GM03348 (cell line): ENCODE results near the gene RPL38.

Source experiments
- DNase-seq: peaks from one replicate; pipeline ENCODE4 v3.0.0; 2012; ENCODE audit warnings: low spot score

RPL38 gene

DNA sequence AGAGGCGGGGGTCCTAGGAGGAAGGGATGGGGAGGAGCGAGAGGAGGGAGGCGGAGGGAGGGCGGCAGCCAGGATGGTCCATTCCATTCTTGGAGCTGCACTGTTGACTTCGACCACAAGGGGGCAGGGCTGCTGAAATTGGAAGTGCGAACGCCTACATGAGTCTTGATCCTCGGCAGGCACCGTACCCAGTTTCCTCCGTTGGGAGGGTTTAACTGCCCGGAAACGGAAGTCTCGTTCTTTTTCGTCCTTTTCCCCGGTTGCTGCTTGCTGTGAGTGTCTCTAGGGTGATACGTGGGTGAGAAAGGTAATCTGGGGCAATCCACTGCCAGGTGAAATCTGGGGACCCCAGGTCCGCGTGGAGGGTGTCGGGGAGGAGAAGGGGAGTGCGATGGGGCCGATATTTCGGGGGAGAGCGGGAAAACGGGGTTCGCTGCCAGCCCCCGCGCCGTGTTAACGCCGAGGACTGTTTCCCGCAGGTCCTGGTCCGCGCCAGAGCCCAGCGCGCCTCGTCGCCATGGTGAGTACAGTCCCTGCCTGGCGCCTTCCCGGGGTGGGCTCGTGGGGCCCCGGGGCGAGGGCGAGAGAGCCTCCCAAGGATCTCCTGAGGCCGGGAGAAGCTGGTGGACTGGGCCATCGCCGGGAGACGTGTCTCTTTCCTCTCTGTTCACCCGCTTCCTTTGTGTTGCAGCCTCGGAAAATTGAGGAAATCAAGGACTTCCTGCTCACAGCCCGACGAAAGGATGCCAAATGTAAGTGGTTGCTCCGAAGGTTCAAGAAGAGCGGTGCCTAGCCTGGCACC lies at the start of gene RPL38:
Gene RPL38 (plus strand): TSS at position 240 of the 802 bp plus-strand sequence. CDS start 278 bp downstream, at position 518.
- DNase-seq: peak; percentile 96

DNA sequence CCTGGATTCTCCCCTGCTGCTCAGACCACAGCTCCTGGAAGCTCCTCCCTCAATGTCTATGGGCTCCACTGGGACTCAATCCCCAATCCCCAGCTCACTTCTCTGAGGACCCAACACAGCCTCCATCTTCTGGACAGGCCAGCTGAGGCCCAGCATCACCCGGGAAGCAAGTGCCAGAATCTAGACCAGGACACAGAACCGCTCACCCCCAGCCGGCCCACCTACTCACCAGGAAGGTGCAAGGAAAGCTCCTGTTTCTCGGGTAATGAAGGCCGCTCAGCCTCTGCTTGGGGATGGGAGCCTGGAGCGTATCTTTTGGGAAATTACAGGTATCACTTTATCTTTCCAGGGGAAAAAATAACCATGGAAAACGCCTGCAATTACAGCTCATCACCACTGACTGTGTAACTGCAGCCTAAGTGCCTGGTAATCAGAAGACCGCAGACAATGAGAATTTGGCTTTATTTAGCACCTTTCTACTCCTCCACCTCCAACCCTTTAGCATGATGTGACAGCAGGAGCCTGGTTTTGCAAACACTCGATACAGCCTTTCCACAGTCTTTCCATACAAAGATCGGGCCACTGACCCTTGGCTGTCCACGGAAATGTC lies 49.6 kb upstream of the RPL38 start:
- no peak for DNase-seq

DNA sequence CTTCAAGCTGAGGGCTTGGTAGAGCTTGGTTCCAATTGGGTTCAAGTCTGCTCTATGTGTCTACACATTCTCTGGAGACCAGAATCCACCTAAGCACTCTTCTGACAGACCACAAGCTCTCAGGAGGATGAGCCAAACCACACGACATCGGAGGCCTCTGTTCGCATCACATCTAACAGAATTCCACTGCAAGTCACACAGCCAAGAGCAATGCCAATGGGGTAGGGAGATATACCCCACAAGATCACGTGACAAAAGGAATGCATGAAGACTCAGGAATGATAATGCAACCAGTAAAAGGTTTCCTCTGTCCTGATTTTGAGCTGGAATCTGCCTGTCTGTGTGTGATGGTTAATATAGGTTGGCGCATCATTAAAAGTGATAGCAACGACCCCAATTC lies 46.6 kb upstream of the RPL38 start:
- DNase-seq: no peak

DNA sequence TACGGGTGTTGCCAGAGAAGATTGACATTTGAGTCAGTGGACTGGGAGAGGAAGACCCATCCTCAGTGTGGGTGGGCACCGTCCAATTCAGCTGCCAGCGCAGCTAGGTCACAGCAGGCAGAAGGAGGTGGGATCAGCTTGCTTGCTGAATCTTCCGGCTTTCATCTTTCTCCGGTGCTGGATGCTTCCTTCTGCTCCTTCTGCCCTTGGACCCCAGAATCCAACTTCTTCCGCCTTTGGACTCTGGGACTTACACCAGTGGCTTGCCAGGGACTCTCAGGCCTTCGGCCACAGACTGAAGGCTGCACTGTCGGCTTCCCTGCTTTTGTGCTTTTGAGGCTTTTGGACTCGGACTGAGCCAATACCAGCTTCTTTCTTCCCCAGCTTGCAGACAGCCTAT lies 46.1 kb upstream of the RPL38 start:
- DNase-seq: no peak

DNA sequence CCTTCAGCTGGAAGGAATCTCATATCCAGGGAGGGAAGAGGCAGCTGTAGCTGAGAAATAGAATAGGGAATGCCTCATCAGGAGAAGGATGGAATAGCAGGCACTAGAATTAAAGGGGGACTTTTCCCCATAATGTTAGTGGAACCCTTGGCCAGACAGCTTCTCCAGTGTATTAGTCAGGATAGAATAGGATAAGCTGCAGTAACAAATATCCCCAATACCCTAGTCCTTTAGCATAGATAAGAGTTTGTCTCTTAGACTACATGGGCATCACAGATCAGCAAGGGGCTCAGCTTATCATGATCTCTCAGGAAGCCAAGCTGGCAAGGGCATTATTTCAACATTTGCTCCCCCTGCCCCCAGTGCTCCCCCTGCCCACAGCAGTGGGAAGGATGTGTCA lies 44.7 kb upstream of the RPL38 start:
- no peak for DNase-seq

DNA sequence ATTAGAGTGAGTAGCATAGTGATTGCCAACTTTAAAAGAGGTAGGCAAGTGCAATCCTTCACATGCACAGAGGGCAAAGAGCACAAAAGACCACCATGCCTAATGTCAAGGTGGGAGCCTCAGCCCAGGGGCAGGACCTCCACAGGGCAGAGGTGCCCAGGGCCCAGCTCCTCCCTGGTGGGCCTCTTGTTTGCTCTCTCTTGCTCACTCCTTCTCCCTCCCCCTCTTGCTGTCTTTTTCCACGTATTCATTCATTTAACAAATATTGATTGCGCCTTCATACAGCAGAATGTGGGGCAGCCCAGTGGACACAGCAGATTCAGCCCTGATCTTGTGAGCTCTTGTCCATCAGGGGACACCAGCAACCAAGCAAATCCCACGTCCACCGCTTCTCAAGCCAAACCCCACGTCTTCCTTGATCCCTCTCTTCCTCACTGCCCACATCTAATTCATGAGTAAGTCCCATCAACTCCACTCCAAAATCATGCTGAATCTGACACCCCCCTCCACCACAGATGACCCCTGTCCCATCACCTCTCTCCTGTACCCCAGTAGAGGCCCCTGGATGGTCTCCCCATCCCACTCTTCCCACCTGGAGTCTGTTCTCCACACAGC lies 44.1 kb upstream of the RPL38 start:
- DNase-seq: no peak

DNA sequence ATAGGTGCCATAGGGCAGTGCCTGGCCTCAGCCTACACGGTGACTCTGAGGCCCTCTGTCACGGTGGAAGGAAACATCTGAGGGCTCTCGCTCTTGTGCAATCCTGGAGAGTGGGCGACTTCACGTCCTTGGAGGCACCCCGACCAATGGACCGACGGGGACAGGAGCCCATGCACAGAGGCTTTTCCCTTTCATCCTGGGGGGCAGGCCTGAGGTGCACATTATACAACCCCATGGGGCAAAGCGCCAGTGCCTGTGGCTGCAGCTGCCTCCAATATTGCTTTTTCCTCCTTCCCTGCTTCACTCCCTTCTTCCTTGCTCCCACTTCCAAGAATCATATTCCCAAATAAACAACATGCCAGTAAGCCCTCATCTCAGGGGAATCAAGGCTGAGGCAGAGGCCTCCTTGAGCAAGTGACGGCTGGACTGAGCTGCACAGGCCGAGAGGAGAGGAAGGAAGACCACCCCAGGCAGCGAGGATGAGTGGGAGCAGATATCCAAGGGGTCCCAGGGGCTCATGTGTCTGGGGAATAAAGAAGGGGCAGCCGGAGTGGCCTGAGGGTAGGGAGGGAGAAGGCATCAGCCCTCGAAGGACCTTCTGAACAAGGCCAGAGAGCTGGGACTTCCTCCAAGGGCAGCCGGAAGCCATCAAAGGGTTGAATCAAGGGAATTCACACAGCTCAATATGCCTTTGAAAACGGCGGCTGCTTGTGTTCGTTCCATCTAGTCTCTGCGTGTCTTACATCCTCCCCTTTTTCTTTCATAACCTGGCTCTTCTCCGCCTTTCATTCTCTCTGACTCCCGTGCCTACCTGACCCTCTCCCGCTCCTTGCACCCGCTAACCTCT lies 42.6 kb upstream of the RPL38 start:
- DNase-seq: no peak

DNA sequence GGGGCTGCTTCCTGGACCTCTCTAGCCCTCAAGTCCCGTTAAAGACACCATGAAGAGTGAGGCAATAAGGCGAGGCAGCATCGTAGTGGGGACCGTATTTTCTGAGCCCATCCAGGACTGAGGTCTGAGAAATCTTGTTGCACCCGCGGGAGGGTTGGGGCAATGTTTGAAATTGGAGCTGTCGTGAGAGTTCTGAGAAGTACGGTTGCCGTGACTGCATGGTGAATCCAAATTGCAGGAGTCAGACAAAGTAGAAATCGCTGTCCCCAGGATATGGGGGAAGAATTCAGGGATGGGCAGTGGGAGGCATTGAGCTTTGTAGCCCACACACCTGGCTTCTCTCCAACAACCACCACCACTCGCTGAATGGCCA lies 42.0 kb upstream of the RPL38 start:
- DNase-seq: no peak

DNA sequence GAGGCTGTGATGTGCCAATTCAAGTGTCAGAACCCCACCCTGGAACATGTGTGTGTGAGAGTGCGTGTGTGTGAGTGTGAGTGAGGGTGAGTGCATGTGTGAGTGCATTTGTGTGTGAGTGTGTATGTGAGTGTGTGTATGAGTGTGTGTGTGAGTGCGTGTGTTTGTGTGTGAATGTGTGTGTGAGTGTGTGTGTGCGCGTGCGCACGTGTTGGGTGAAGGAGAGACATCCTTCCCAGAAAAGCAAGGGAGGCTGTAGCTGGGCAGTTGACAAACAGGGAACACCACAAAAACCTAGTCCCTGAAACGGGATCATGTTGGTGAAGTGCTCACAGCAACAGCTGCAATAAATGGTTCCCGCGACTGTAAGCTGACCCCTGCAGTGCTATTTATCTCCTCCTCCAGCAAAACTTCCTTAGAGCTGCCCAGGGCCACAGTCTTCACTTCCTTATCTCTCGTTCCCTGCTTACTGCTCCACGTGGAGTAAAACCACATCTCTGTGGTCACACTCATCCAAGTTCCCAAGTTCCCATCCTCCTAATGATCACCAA lies 40.1 kb upstream of the RPL38 start:
- DNase-seq: no peak

DNA sequence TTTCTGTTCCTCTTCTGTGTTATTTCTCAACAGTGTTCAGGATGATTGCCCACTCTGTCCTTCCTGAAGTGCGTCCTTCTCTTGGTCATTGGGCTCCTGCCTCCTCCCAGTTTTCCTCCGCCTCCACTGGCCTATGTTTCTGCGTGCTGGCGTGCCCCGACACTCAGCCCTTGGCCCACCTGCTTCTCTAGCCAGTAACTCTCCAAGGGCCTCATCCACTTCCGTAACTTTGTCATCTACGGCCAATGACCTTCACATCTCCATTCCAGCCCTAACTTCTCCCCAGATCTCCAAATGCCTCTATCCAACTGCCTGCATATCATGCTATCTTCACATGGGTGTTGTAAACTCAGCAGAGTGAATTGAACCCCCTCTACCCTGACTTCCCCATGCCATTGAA lies 39.6 kb upstream of the RPL38 start:
- no peak for DNase-seq

DNA sequence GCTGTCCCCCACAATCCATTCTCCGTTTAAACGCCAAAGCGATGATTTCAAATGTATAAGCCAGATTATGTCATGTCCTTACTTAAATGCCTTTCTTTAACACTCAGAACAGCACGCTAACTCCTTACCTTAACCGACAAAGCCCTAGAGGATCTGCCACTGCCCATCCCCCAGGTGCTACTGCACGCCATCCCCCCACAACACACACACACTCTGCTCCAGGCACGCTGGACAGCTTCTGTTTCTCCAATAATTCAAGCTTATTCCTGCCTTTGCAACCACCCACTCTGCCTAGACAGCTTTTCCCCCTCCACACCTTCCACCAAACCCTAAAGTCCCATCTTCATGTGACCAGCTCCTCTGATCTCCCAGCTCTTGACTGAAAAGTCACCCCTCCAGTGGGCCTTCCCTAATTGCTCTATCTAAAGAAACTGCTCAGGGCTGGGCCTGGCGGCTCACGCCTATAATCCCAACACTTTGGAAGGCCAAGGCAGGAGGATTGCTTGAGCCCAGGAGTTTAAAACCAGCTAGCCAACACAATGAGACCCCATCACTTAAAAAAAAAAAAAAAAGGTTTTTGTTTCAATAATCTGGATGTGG lies 38.9 kb upstream of the RPL38 start:
- DNase-seq: no peak

DNA sequence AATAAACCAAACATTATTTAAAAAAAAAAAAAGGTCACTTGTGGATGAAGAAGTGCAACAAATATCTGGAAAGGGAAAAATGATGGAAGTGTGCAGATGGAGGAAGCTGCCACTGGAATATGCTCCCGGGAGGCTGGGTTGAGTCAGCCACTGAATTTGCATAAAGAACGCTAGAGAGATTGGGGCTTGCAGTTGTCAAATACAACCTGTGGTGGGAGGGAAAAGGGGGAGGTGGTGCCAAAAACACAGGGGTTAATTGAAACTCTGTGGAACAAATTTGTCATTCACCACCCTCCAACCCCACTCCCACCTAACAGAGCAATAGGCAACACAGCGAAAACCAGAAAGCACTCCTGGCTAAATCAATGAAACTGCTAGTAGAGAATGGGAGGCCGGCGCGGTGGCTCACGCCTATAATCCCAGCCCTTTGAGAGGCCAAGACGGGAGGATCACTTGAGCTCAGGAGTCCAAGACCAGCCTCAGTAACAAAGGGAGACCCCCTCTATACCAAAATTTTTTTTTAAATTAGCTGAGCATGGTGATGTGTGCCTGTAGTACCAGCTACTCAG lies 37.6 kb upstream of the RPL38 start:
- no peak for DNase-seq

DNA sequence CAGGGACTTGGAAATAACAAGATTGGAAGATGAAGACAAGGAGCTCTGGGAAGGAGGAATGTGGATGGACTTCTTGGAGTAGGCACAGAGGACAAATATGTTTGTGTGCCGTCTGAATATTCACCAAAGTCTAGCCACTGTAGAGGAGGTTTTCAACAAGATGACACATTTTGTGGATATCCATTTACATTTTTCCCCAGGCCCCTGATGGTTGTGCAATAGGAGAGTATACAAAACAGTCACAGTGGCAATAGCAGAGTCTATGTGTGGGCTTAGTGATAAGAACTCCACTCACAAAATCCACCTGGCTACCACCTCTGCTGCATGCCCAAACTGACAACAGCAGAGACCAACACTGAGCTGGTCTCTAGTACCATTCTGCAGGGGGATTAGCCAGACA lies 32.6 kb upstream of the RPL38 start:
- no peak for DNase-seq

DNA sequence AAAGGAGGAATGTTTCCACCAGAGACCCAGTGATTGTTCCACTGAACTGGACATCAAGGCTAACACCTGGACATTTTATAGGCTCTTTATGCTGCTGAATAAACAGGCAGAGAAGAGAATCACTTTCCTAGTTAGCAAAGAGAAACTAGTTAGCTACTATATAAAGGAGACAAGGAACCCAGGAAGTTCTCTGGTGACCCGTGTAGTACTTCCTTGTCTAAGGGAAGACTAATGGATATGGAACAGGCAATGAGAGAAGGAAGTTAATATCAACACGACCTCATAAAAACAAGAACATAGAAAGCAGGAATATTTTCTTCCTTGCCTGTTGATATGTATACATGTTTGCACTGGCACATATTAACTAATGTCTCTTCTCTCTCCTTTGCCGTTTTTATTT lies 30.8 kb upstream of the RPL38 start:
- DNase-seq: no peak

DNA sequence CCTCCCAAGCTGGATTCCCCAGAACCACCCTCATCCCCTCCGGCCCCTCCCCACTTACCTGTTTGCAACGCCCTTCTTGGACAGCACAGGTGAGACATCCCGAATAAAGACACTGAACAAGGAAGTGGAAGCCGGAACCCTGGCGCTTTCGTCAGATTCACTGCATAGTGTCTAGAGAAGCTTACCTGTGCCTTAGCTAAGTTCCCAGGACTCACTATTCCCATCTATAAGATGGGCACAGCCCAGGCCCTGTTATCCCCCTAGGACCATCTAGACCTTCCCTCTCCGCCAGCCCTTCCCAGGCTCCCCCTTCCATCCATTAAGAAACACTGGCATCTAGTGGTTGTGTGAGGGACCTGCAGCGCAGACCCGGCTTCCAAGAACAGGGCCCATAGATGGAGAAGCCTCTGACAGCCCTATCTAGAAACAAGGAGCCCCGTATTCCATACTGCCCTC lies 26.9 kb upstream of the RPL38 start:
- peak; percentile 85 for DNase-seq

DNA sequence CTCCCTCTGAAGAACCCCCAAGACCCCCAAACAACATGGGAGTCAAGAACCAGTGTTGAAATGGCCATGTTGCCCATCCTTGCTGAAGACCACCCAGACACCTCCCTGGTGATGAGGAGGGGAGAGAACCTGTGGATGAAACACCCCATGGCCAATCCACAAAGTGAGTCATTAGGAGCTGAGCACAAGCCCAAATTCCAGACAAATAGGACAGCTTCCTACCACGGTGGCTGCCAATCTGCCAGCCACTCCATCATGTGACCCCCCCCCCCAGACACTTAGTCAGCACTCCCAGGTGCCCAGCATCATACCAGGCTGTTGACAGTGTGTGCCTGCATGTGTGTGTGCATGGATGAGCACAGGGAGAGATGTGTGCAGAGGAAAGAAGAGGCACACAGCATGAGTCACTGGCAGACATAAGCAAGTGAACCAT lies 26.4 kb upstream of the RPL38 start:
- DNase-seq: no peak

DNA sequence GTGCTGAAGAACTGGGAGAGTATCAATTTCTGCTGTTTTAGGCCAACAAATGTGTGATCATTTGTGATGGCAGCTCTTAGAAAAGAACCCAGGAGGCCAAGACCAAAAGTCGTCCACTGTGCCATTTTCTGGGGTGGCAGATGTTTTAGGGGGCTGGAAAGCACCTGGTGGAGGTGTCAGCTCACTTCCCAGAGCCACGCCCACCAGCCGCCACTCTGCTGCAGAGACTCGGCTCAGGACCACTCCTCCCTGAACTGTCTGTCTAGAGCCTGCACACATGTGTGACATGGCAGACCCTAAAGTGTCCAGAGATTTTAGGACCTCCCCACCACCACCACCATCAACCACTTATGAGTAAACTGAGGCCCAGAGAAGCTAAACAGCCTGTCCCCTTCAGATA lies 23.9 kb upstream of the RPL38 start:
- DNase-seq: no peak

DNA sequence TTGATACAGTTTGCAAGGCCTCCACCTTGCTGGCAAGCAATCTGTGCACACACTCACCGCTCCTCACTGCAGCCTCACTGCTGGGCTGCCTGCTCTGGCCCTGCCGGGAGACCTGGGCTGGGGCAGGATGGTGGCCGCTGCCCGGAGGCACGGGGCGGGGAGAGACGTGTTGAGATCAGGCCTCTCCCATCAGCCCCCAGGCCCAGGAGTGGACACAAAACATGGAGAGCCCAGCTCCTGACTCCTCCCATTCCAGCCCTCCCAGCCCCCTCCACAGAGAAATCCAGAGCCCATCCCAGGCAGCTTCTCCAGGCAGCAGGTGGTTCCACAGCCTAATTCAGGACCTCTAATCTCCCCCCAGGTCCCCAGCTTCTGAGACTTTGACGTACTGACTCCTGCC lies 23.1 kb upstream of the RPL38 start:
- no peak for DNase-seq

DNA sequence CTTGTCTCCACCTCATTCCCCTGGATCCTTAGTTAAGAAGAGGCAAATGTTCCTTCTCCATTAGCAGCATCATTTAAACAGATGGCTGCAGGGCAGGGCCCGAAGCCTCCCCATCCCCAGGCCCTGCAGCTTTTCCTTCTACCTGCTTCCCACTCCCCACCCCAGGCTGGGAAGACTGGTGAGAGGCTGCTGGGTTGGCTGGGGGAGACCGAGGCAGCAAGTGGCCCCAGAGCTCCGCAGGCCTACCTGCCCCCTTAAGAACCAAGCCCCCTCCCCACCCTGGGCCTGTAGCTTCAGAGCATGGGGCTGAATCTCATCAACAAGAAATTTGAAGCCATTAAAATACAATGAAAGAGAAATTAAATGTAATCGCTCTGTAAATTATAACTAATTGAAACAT lies 22.1 kb upstream of the RPL38 start:
- DNase-seq: no peak

DNA sequence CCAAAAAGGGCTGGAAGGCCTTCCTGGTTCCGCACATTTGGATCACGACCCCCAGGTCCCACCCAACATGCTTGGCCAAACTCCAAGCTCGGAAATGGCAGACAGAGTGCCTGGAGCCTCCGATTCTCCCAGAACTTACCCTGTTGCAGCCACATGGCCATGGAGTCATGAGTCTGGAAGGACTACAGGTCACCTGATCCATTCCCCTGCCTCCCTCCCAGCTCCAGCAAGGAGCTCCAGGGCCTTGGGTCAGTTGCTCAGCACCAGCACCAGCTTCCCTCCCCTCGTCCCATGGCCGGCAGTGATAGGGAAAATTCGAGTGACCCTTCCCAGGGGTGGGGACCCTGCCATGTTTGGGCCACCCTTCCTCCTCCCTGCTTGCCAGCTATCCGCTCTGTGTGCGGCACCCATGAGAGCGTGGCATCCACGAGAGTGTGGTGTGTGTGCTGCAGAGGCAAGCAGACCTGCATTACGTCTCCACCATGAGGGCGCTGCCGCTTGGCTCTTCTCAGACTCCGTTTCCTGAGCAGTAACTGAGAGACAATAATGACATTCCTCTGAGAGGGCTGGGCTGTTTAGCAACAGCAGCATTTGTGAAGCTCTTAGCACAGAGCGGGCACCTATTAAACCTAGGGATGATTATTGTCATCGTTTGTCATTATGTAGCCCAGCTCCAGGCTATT lies 21.3 kb upstream of the RPL38 start:
- no peak for DNase-seq

DNA sequence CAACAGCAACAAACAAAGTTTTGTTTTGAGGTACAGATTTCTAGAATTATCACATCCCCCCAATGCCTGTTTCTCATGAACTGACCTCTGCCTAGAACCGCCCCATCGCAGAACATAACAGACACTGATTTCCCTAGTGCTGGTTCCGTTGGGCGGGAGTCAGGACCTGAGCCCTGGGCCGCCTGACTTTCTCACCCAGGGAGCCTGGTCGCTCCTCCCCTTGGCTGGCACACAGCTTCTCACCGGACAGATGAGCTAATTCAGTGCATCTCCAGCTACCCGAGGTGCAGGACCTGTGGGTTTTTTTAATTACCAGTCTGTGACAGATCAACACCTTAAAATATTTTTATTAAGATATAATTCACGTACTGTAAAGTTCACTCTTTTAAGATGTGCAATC lies 20.1 kb upstream of the RPL38 start:
- no peak for DNase-seq
